SK-N-SH (cell line): ENCODE measurements around the gene PRG3. TPM values are rescaled to one million over a fixed set of nuclear protein-coding genes. Genes with fewer than 3 reads are reported as not detected.

ENCODE experiments used
- CTCF ChIA-PET: fragments of 300-600, 350-600 bp; formaldehyde crosslinking; extraction: SDS; loops from one replicate; lab custom pipeline; 2021; lab: Yijun Ruan, JAX
- POLR2A ChIA-PET: fragments of 350-600 bp; sonication (Branson Sonifier 250); formaldehyde crosslinking; extraction: SDS; loops from one replicate; lab custom pipeline; 2020; ENCODE audit warnings: antibody characterized with exemption, inconsistent platforms; lab: Yijun Ruan, JAX
- DNase-seq: peaks from one replicate; pipeline ENCODE4 v3.0.0; 2012
- H2AFZ ChIP-seq: fragments of 200-600 bp; sonication (generic); 2 replicates; pipeline ENCODE4 v1.8.1; 2016; ENCODE audit warnings: antibody characterized with exemption, mild to moderate bottlenecking, low read depth
- H3F3A ChIP-seq: fragments of 200-600 bp; sonication (generic); replicated peaks from 2 replicates; pipeline ENCODE3; 2016; ENCODE audit warnings: antibody characterized with exemption, mild to moderate bottlenecking; ENCODE audit not compliant: insufficient read depth
- H3K27ac ChIP-seq, 2 experiments: fragments of 200-500 bp in 1 of 2; fragments of 200-600 bp in 1 of 2; sonication (Bioruptor generic) in 1 of 2; sonication (generic), shearing (Covaris generic) in 1 of 2; 2 replicates each; pipeline versions ENCODE4 v1.5.1 to v1.6.1; 2014 to 2016; ENCODE audit warnings: low read depth in 2 of 2, inconsistent platforms in 1 of 2, low read length in 1 of 2, mild to moderate bottlenecking in 1 of 2, mixed read lengths in 1 of 2
- H3K27me3 ChIP-seq: fragments of 200-600 bp; sonication (generic), shearing (Covaris generic); 2 replicates; pipeline ENCODE4 v1.6.1; 2016; ENCODE audit warnings: mixed run types; ENCODE audit not compliant: insufficient read depth
- H3K36me3 ChIP-seq, 2 experiments: fragments of 200-500 bp in 1 of 2; fragments of 200-600 bp in 1 of 2; sonication (Bioruptor generic) in 1 of 2; sonication (generic) in 1 of 2; replicated peaks in 1 of 2; 2 replicates each; pipeline versions ENCODE3 to v1.5.1; 2014 to 2016; ENCODE audit warnings: low read length in 1 of 2, mild to moderate bottlenecking in 1 of 2; ENCODE audit not compliant: insufficient read depth in 2 of 2, control insufficient read depth in 1 of 2
- H3K4me1 ChIP-seq, 2 experiments: fragments of 200-500 bp in 1 of 2; fragments of 200-600 bp in 1 of 2; sonication (Bioruptor generic) in 1 of 2; sonication (generic), shearing (Covaris generic) in 1 of 2; 2 replicates each; pipeline versions ENCODE4 v1.5.1 to v1.6.1; 2014 to 2016; ENCODE audit warnings: low read depth in 1 of 2, low read length in 1 of 2, mixed run types in 1 of 2; ENCODE audit not compliant: insufficient read depth in 2 of 2, control insufficient read depth in 1 of 2
- H3K4me2 ChIP-seq: fragments of 200-600 bp; sonication (generic), shearing (Covaris generic); 2 replicates; pipeline ENCODE4 v1.6.1; 2017; ENCODE audit warnings: mixed run types
- H3K4me3 ChIP-seq, 2 experiments: fragments of 200-500 bp in 1 of 2; fragments of 200-600 bp in 1 of 2; sonication (Bioruptor generic) in 1 of 2; sonication (generic), shearing (Covaris generic) in 1 of 2; 2 replicates each; pipeline versions ENCODE4 v1.5.1 to v1.8.1; 2014 to 2016; ENCODE audit warnings: low read depth in 2 of 2, inconsistent platforms in 1 of 2, low read length in 1 of 2, mild to moderate bottlenecking in 1 of 2, mixed read lengths in 1 of 2, moderate library complexity in 1 of 2
- H3K79me2 ChIP-seq: fragments of 200-600 bp; sonication (generic); 2 replicates; pipeline ENCODE4 v1.8.1; 2017; ENCODE audit warnings: mild to moderate bottlenecking; ENCODE audit not compliant: insufficient read depth
- H3K9ac ChIP-seq: fragments of 200-600 bp; sonication (generic); 2 replicates; pipeline ENCODE4 v1.6.1; 2017; ENCODE audit warnings: mixed run types
- H3K9me2 ChIP-seq: fragments of 200-600 bp; sonication (generic); 2 replicates; pipeline ENCODE4 v1.6.1; 2017; ENCODE audit warnings: mixed run types
- H3K9me3 ChIP-seq: fragments of 200-600 bp; sonication (generic); 2 replicates; pipeline ENCODE4 v1.6.1; 2017; ENCODE audit warnings: mixed run types, mild to moderate bottlenecking, moderate library complexity
- H4K20me1 ChIP-seq: fragments of 200-600 bp; sonication (generic); 2 replicates; pipeline ENCODE4 v1.6.1; 2017; ENCODE audit warnings: mild to moderate bottlenecking, mixed run types; ENCODE audit not compliant: insufficient read depth
- CHD2 ChIP-seq: fragments of 150-350 bp; IDR thresholded peaks from 2 replicates; pipeline ENCODE4 v1.6.1; 2018; ENCODE audit warnings: low read length; ENCODE audit not compliant: partially characterized antibody
- EP300 ChIP-seq, 2 experiments: IDR thresholded peaks; 2 replicates each; pipeline versions ENCODE4 v1.4.0 to v1.6.1; 2012; ENCODE audit warnings: borderline replicate concordance in 1 of 2, low read depth in 1 of 2, low read length in 1 of 2
- EZH2phosphoT487 ChIP-seq: fragments of 200-600 bp; sonication (generic); IDR thresholded peaks from 2 replicates; pipeline ENCODE4 v1.6.1; 2017; ENCODE audit warnings: low read depth, mixed run types, mild to moderate bottlenecking, antibody characterized with exemption, moderate library complexity, borderline replicate concordance
- FOXM1 ChIP-seq: IDR thresholded peaks from 2 replicates; pipeline ENCODE4 v1.4.0; 2012; ENCODE audit warnings: low read depth, mild to moderate bottlenecking
- GABPA ChIP-seq: IDR thresholded peaks from 2 replicates; pipeline ENCODE4 v1.4.0; 2012; ENCODE audit warnings: low read depth, mild to moderate bottlenecking
- IRF3 ChIP-seq: fragments of 150-350 bp; IDR thresholded peaks from 2 replicates; pipeline ENCODE4 v1.6.1; 2016; ENCODE audit warnings: mild to moderate bottlenecking, low read depth, low read length
- MAX ChIP-seq: IDR thresholded peaks from 2 replicates; pipeline ENCODE4 v1.4.0; 2012; ENCODE audit warnings: low read depth
- MEF2A ChIP-seq: IDR thresholded peaks from 2 replicates; pipeline ENCODE4 v1.4.0; 2012; ENCODE audit warnings: low read depth, borderline replicate concordance
- NFIC ChIP-seq: IDR thresholded peaks from 2 replicates; pipeline ENCODE4 v1.4.0; 2012; ENCODE audit warnings: borderline replicate concordance
- NRF1 ChIP-seq: IDR thresholded peaks from 2 replicates; pipeline ENCODE4 v1.6.1; 2012; ENCODE audit warnings: low read depth, mild to moderate bottlenecking, low read length
- POLR2AphosphoS5 ChIP-seq: IDR thresholded peaks from 2 replicates; pipeline ENCODE4 v1.6.1; 2012; ENCODE audit warnings: low read depth, low read length
- RAD21 ChIP-seq: IDR thresholded peaks from 2 replicates; pipeline ENCODE4 v1.6.1; 2012; ENCODE audit warnings: mild to moderate bottlenecking, low read length
- RCOR1 ChIP-seq: fragments of 150-350 bp; IDR thresholded peaks from 2 replicates; pipeline ENCODE4 v1.6.1; 2017; ENCODE audit warnings: antibody characterized with exemption, low read length
- REST ChIP-seq: IDR thresholded peaks from 2 replicates; pipeline ENCODE4 v1.6.1; 2012; ENCODE audit warnings: mild to moderate bottlenecking, low read depth, low read length, moderate library complexity
- RFX5 ChIP-seq: IDR thresholded peaks from 2 replicates; pipeline ENCODE4 v1.6.1; 2012; ENCODE audit warnings: mild to moderate bottlenecking, improper control_type of control experiment, low read length
- SIN3A ChIP-seq: IDR thresholded peaks from 2 replicates; pipeline ENCODE4 v1.6.1; 2012; ENCODE audit warnings: low read depth, mild to moderate bottlenecking, low read length, moderate library complexity, borderline replicate concordance
- SMC3 ChIP-seq: IDR thresholded peaks from 2 replicates; pipeline ENCODE4 v1.6.1; 2012; ENCODE audit warnings: low read depth, low read length, improper control_type of control experiment
- TCF12 ChIP-seq: IDR thresholded peaks from 2 replicates; pipeline ENCODE4 v1.4.0; 2012
- USF1 ChIP-seq: IDR thresholded peaks from 2 replicates; pipeline ENCODE4 v1.4.0; 2012; ENCODE audit warnings: low read depth, borderline replicate concordance
- USF2 ChIP-seq: fragments of 150-350 bp; IDR thresholded peaks from 2 replicates; pipeline ENCODE4 v1.6.1; 2017; ENCODE audit warnings: antibody characterized with exemption, low read length, low read depth, borderline replicate concordance
- WGBS: methylation state at CpG from one replicate; pipeline ENCODE4 v1.1.6; 2017; ENCODE audit warnings: low lambda C conversion rate; 5-methylcytosine and 5-hydroxymethylcytosine counted together
- polyA plus RNA-seq, 3 experiments: library from polyadenylated mRNA; depleted of rRNA; stranded (reverse); fragments of >200 nt; gene quantifications; 2 replicates each; pipeline ENCODE4 v1.2.3, GENCODE V29; 2012

PRG3 gene
- polyA plus RNA-seq, 1 of the 3 experiments (the other 2 are of a cell fraction) = not detected

- no peaks in the 10 kb centered on the region for H3F3A ChIP-seq
- no peak for TF ChIP-seq NRF1
- TF ChIP-seq REST = no peak
- no peak for TF ChIP-seq RCOR1
- TF ChIP-seq CHD2 = no peak
- no peak for TF ChIP-seq EZH2phosphoT487
- TF ChIP-seq EP300 (IDR thresholded peaks at IDR 0.05; ENCODE audit: borderline replicate concordance in 1 of 2, low read depth in 1 of 2, low read length in 1 of 2) = no peak
- no peak for TF ChIP-seq SMC3
- TF ChIP-seq MEF2A = no peak
- TF ChIP-seq NFIC = no peak
- H3K4me1 ChIP-seq = peaks cover 7 to 15% of the 10 kb centered on the region in 2 experiments; a peak in 3 of 4 replicates
- no peaks in the 10 kb centered on the region for H4K20me1 ChIP-seq
- no peaks in the 10 kb centered on the region for H3K27me3 ChIP-seq
- peak overlapping the region; percentile 92 for H3K9ac ChIP-seq
- H3K36me3 ChIP-seq = peaks cover 23 to 34% of the 10 kb centered on the region in 2 experiments
- H3K79me2 ChIP-seq = peaks cover 43% of the 10 kb centered on the region
- H3K4me3 ChIP-seq = peak overlapping the region; percentile 69 to 87
- H3K4me2 ChIP-seq = peak overlapping the region; percentile 95
- ChIA-PET CTCF (interaction anchor here (0.8 to 1.9 kb wide), 6 partner anchors 10 to 148 kb away, joined by 3 to 5 read pairs (median 3); partner anchors contain the start of gene TNKS1BP1), POLR2A (interaction anchor here (3.2 kb wide), 1 partner anchor 10 kb away, joined by 29 read pairs; the partner anchor contains the start of gene TNKS1BP1)
- 17% methylated on average over 3 of the region's 7 CpGs for WGBS
- H3K9me3 ChIP-seq = no peaks in the 10 kb centered on the region
- H2AFZ ChIP-seq = peak overlapping the region; percentile 67; the same call in 1 of the 2 replicates
- DNase-seq = no peak
- no peaks in the 10 kb centered on the region for H3K9me2 ChIP-seq
- peak overlapping the region; percentile 45 to 85; a peak in 3 of 4 replicates for H3K27ac ChIP-seq
Observed at GRCh38 chr11:57335023-57335342, 46.0 kb downstream of the PRG3 start.

- H3K9ac ChIP-seq = no peak overlapping the region
- POLR2A ChIA-PET = interaction anchor here (3.2 kb wide), 1 partner anchor 8 kb away, joined by 29 read pairs; the partner anchor contains the start of gene TNKS1BP1
- DNase-seq = no peak
- no peak overlapping the region for H3K27ac ChIP-seq
- H3K9me3 ChIP-seq = no peaks in the 10 kb centered on the region
- no peak overlapping the region for H3K4me3 ChIP-seq
- H3K36me3 ChIP-seq = peaks cover 38 to 56% of the 10 kb centered on the region in 2 experiments
- H3K4me1 ChIP-seq = peaks cover 7 to 15% of the 10 kb centered on the region in 2 experiments; a peak in 3 of 4 replicates
- H3K27me3 ChIP-seq = no peaks in the 10 kb centered on the region
- no peak overlapping the region for H2AFZ ChIP-seq
- no peaks in the 10 kb centered on the region for H3F3A ChIP-seq
- WGBS = 90% methylated on average over 8 of the region's 11 CpGs
- CTCF ChIA-PET = interaction anchor here (1.3 to 1.7 kb wide), 2 partner anchors 125 to 308 kb away, joined by 3 to 6 read pairs; no protein-coding TSS in a partner anchor
- no peak overlapping the region for H3K4me2 ChIP-seq
- H3K9me2 ChIP-seq = no peaks in the 10 kb centered on the region
- H3K79me2 ChIP-seq = peaks cover 45% of the 10 kb centered on the region
- no peaks in the 10 kb centered on the region for H4K20me1 ChIP-seq
- TF ChIP-seq RFX5 (no peak), POLR2AphosphoS5 (no peak), CHD2 (no peak), IRF3 (no peak), TCF12 (no peak), GABPA (no peak), EZH2phosphoT487 (no peak), USF1 (no peak), USF2 (no peak), NFIC (no peak), MAX (no peak), RAD21 (no peak), SIN3A (no peak), FOXM1 (no peak)
Observed at GRCh38 chr11:57332694-57333440, 48.1 kb downstream of the PRG3 start.
